Measurements from ENCODE around the gene ATM. TPM values are rescaled to one million over a fixed set of nuclear protein-coding genes. Genes with fewer than 3 reads are reported as not detected.

ATM gene
- total and polyA plus RNA-seq, 10 of the 15 experiments (the other 5 are each of a cell fraction or from before 2014, with no cell fraction given): 10.0 to 91.5 (median 40.2) TPM

DNA sequence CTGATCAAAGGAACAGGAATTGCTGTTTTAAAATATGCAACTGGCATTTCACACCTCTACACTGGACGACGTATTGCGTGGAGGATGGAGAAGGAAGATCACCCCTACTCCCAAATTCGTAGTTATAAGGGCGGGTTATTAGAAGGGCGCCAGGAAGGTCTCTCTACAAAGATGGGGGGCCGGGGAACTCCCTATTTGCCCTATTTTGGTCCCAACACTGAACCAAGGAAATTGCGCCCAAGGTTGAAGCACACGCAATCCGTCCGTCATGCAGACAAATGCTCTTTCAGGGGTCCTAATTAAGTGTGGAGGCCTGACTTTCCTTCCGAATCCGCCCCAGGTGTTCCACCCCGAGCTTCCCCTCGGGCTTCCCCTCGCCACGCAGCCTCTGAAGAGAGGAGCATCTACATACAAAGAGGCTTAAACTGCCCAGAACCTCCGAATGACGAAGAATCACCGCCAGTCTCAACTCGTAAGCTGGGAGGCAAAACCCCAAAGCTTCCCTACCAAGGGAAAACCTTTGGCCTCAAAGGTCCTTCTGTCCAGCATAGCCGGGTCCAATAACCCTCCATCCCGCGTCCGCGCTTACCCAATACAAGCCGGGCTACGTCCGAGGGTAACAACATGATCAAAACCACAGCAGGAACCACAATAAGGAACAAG, 825 bp upstream of the ATM start (continued):
- TF ChIP-seq CUX1 (IDR thresholded peaks at IDR 0.05; ENCODE audit: insufficient replicate concordance, low read depth, low read length) (no peak), CBFB (IDR thresholded peaks at IDR 0.05; ENCODE audit: low read depth) (0 out of 2 replicates have a peak, but pooled peaks have one; percentile 31), CBX3 (IDR thresholded peaks at IDR 0.05; ENCODE audit: borderline replicate concordance, low read depth) (no peak), SP1 (IDR thresholded peaks at IDR 0.05; ENCODE audit: low read depth, low read length) (no peak), SRF (IDR thresholded peaks at IDR 0.05; ENCODE audit: low read depth in 2 of 2, low read length in 2 of 2) (0 out of 4 replicates have a peak, but pooled peaks of 1 of the 2 experiments have one; percentile 14), MTA3 (IDR thresholded peaks at IDR 0.05; ENCODE audit: borderline replicate concordance, low read length) (no peak), MEF2A (IDR thresholded peaks at IDR 0.05; ENCODE audit: insufficient read depth, low read depth, low read length) (0 out of 2 replicates have a peak, but pooled peaks have one; percentile 19), RB1 (IDR thresholded peaks at IDR 0.05; ENCODE audit: borderline replicate concordance) (peak; percentile 70; the same call in 1 of the 2 replicates), SMAD1 (IDR thresholded peaks at IDR 0.05; ENCODE audit: low read depth, partially characterized antibody) (peak; percentile 84), TBL1XR1 (IDR thresholded peaks at IDR 0.05; ENCODE audit: low read depth, low read length) (no peak), NFYB (IDR thresholded peaks at IDR 0.05; ENCODE audit: insufficient read depth, low read depth, low read length) (no peak), CEBPB (IDR thresholded peaks at IDR 0.05; ENCODE audit: borderline replicate concordance in 1 of 2, low read depth in 2 of 2, low read length in 2 of 2) (no peak), FOXM1 (IDR thresholded peaks at IDR 0.05; ENCODE audit: low read depth, low read length) (no peak), RBBP5 (conservative IDR thresholded peaks at IDR 0.05) (no peak), POLR2AphosphoS2 (IDR thresholded peaks at IDR 0.05; ENCODE audit: low read depth, low read length) (0 out of 2 replicates have a peak, but pooled peaks have one; percentile 41), PAX5 (IDR thresholded peaks at IDR 0.05; ENCODE audit: borderline replicate concordance, low read depth, low read length) (no peak), ZNF207 (IDR thresholded peaks at IDR 0.05; ENCODE audit: borderline replicate concordance) (peak; percentile 88), HCFC1 (IDR thresholded peaks at IDR 0.05; ENCODE audit: low read length) (no peak), ZZZ3 (IDR thresholded peaks at IDR 0.05; ENCODE audit: control insufficient read depth, insufficient read length, low read depth) (no peak), FOXK2 (IDR thresholded peaks at IDR 0.05) (no peak), SREBF1 (IDR thresholded peaks at IDR 0.05; ENCODE audit: low read length) (no peak), CREB1 (IDR thresholded peaks at IDR 0.05; ENCODE audit: low read depth) (peak; percentile 25; the same call in 1 of the 2 replicates), SPI1 (IDR thresholded peaks at IDR 0.05; ENCODE audit: borderline replicate concordance, insufficient read depth, low read depth, low read length) (no peak), SUZ12 (IDR thresholded peaks at IDR 0.05; ENCODE audit: unreplicated experiment) (no peak), FOS (IDR thresholded peaks at IDR 0.05; ENCODE audit: borderline replicate concordance, extremely low read depth, insufficient read length) (no peak), HDGF (IDR thresholded peaks at IDR 0.05) (no peak)

Data from GM12878 (cell line).